GM06990 (cell line): ENCODE measurements around the gene NTSR1.

ENCODE experiments used
- DNase-seq: peaks from one replicate; pipeline ENCODE4 v3.0.0-alpha.2; 2011; ENCODE audit not compliant: insufficient read length; ENCODE audit errors: extremely low read depth
- H3K27me3 ChIP-seq: replicated peaks from 2 replicates; pipeline ENCODE4 v1.6.0; 2011; ENCODE audit warnings: low read length; ENCODE audit not compliant: control insufficient read depth, insufficient read depth
- H3K36me3 ChIP-seq: 2 replicates; pipeline ENCODE4 v1.5.1; 2011; ENCODE audit warnings: low read length; ENCODE audit not compliant: control insufficient read depth, insufficient read depth
- H3K4me3 ChIP-seq: replicated peaks from 2 replicates; pipeline ENCODE4 v1.5.1; 2011; ENCODE audit warnings: low read depth, mild to moderate bottlenecking, control low read depth, low read length
- CTCF ChIP-seq: IDR thresholded peaks from 2 replicates; pipeline ENCODE4 v1.5.1; 2011; ENCODE audit warnings: low read length, control low read depth, mild to moderate bottlenecking, inconsistent platforms; ENCODE audit not compliant: insufficient read depth, poor library complexity, severe bottlenecking

NTSR1 gene

GRCh38 chr20:62736407-62737071 lies 27.9 kb downstream of the NTSR1 start:
- H3K36me3 ChIP-seq = no peaks in the 10 kb centered on the region
- H3K27me3 ChIP-seq = peaks cover 1% of the 10 kb centered on the region; the same call in 1 of the 2 replicates
- TF ChIP-seq CTCF = no peak
- no peak overlapping the region for H3K4me3 ChIP-seq
- no peak for DNase-seq

DNA sequence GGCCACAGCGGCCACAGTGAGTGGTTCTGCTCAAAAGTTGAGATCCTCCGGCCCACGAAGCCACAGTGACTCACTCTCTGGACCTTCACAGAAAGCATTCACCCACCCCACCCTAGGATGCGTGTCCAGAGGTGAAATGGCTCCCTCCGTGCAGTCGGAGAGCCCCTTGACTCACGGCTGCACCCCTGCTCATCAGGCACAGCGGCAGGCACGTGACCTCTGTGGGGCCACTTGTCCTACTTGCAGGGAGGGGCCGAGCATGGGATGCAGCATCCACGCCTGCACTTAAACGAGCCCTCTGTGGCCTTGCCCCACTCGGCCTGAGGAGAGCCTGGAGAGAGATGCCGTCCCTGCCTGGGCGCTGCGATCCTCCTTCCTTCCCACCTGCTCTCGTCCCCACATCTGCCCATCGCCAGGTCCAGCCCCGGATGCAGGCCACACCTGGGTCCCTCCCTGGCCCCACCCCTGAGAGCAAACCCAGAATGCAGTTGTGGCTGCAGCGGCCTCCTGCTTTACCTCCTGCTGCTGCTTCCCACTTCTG lies 28.7 kb downstream of the NTSR1 start:
- no peak for TF ChIP-seq CTCF
- Histone ChIP-seq H3K27me3 (peaks cover 1% of the 10 kb centered on the region; the same call in 1 of the 2 replicates), H3K4me3 (no peak overlapping the region), H3K36me3 (no peaks in the 10 kb centered on the region)
- DNase-seq = no peak

DNA sequence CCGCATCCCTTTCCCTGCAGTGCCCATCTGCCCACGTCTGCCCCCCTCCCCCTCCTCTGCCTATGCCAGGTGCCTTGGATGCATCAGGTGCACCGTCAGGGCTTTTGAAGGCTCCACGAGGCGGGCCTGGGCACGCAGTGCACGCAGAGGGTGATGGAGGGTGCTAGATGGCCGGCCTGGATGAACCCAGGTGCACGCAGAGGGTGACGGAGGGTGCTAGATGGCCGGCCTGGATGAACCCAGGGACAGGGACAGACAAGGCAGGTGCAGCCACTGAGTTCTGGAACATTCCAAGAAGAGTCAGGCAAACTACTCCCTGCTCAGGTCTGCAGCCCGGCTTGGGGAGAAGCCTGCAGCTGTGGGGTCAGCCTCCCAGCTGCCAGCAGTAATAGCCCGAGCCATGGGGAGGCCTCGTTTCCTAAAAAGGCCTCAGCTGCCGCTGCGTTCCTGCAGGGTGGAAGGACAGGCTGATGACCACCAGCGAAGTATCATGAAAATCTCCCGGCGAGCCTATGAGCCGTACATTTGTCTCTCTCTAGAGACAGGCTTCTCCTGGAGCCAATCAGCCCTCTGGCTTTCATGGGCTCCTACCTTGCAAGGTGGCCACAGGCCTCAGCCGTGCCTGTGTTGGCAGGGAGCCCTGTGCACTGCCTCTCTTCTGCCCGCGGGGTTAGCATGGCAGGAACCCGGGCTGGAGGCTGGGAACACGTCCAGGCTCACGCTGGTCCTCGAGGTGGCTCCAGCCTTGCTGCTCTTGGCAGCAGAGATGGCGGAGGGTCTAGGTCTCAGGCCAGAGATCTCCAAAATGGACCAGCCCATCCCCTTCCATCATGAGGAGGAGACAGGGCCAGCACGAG lies 29.6 kb downstream of the NTSR1 start:
- Histone ChIP-seq H3K36me3 (no peaks in the 10 kb centered on the region), H3K4me3 (no peak overlapping the region), H3K27me3 (no peaks in the 10 kb centered on the region; the same call in 1 of the 2 replicates)
- no peak for DNase-seq
- no peak for TF ChIP-seq CTCF

DNA sequence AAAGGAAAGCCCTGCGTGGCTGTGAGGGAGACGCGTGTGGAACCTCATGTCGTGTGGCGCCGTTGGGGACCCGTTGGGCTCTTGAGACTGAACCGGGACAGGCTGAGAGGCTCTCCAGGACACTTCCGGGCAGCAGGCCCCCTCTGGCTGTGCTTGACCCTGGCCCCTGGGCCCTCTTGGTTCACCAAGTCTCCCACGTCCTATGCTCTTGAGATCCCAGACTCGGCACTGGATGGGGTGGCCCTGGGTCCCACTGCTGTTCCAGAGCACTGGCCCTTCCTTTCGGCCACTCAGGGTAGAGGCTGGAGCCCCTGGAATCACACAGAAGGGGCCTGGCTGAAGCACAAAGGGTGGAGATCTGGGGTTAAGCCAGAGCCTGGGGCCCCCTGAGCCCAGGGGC lies 30.4 kb downstream of the NTSR1 start:
- no peaks in the 10 kb centered on the region; the same call in 1 of the 2 replicates for H3K27me3 ChIP-seq
- no peak for TF ChIP-seq CTCF
- no peak overlapping the region for H3K4me3 ChIP-seq
- no peaks in the 10 kb centered on the region for H3K36me3 ChIP-seq
- no peak for DNase-seq

DNA sequence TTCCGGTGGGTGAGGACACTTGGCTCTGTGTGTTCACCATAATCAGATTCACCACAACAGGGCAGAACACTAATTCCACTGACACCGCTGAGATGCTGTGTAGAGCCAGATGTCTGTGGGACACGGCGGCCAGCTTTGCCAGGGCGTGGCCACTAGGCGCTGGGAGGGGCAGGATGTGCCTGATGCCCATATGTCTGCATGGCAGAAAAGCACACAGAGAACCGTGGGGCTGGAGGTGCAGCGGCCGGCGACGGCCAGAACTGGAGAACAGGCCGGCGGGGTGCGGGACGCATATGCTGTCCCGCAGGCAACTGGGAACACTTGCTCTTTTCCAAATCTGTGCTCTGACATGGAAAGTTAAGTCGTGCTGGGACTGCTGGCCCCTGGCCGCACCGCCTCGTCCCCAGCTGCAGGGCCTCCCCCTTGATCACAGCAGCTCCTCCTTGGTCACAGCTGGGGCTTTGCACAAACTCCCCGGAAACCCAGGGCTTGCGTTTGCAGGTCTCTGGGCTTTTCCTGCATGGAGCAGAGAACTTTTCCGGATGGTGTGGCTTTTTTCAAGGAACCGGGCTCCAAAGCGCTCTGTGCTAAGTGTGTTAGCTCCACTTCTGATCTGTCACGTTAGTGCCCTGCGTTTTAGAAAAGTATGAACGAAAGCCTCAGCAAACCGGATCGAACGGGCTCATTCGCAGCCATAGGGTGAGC lies 31.1 kb downstream of the NTSR1 start:
- DNase-seq = peak; percentile 49
- H3K36me3 ChIP-seq = no peaks in the 10 kb centered on the region
- TF ChIP-seq CTCF = no peak
- peak overlapping the region; percentile 37 for H3K4me3 ChIP-seq
- H3K27me3 ChIP-seq = no peaks in the 10 kb centered on the region; the same call in 1 of the 2 replicates
